HG03097 (cell line): ENCODE measurements around the gene LYST.
"Not testable (repeated sequence)": the region's sequence is repeated elsewhere in the genome, so short reads cannot be mapped to it uniquely, and the experiment has no call there.

Source experiments
- ATAC-seq: cut with Tn5 transposase; IDR thresholded peaks from one replicate; pipeline ENCODE4 v1.9.1; 2021; ENCODE audit not compliant: unreplicated experiment, low FRiP score

Gene LYST

GRCh38 chr1:235821361-235821981, 45.2 kb downstream of the LYST start:
- ATAC-seq: no peak

GRCh38 chr1:235820061-235820460, 46.6 kb downstream of the LYST start:
- no peak for ATAC-seq

- ATAC-seq: no peak
Observed at GRCh38 chr1:235818632-235819136, 48.0 kb downstream of the LYST start.

- ATAC-seq: no peak
Observed at GRCh38 chr1:235817101-235817728, 49.5 kb downstream of the LYST start.

GRCh38 chr1:235809688-235810397, 56.9 kb downstream of the LYST start:
- no peak for ATAC-seq

- ATAC-seq: no peak
Observed at GRCh38 chr1:235808223-235808622, 58.5 kb downstream of the LYST start.

GRCh38 chr1:235806123-235806522, 60.6 kb downstream of the LYST start:
- ATAC-seq: no peak

GRCh38 chr1:235802573-235803346, 63.9 kb downstream of the LYST start:
- no peak for ATAC-seq

- ATAC-seq: no peak
Observed at GRCh38 chr1:235799264-235799663, 67.4 kb downstream of the LYST start.

- ATAC-seq: no peak
Observed at GRCh38 chr1:235791532-235792060, 75.1 kb downstream of the LYST start.

GRCh38 chr1:235790123-235790522, 76.6 kb downstream of the LYST start:
- ATAC-seq: no peak

GRCh38 chr1:235786227-235786898, 80.3 kb downstream of the LYST start:
- not testable (repeated sequence) for ATAC-seq

- ATAC-seq: no peak
Observed at GRCh38 chr1:235784950-235785349, 81.8 kb downstream of the LYST start.

- ATAC-seq: no peak
Observed at GRCh38 chr1:235783148-235783776, 83.4 kb downstream of the LYST start.

- ATAC-seq: no peak
Observed at GRCh38 chr1:235782601-235783000, 84.1 kb downstream of the LYST start.

- no peak for ATAC-seq
Observed at GRCh38 chr1:235781807-235782206, 84.9 kb downstream of the LYST start.

- ATAC-seq: no peak
Observed at GRCh38 chr1:235779770-235780169, 86.9 kb downstream of the LYST start.

GRCh38 chr1:235776396-235776795, 90.3 kb downstream of the LYST start:
- ATAC-seq: no peak

- no peak for ATAC-seq
Observed at GRCh38 chr1:235775246-235775860, 91.4 kb downstream of the LYST start.
